ENCODE data around the gene ASAP3.

The ASAP3 gene

GRCh38 chr1:23431431-23431830, 52.5 kb downstream of the ASAP3 start:
- no peaks in the 10 kb centered on the region for H3K27me3 ChIP-seq (ENCODE audit: control insufficient read depth, insufficient read depth, low read length)
- H3K9ac ChIP-seq (ENCODE audit: low read length) = no peak overlapping the region
- H3K36me3 ChIP-seq (ENCODE audit: control insufficient read depth, insufficient read depth, low read length) = peaks cover 17% of the 10 kb centered on the region
- H3K4me1 ChIP-seq (ENCODE audit: control insufficient read depth, insufficient read depth, low read length) = no peaks in the 10 kb centered on the region
- H3K27ac ChIP-seq (ENCODE audit: low read depth, low read length) = no peak overlapping the region
- no peak overlapping the region for H3K4me3 ChIP-seq (ENCODE audit: low read length)

GRCh38 chr1:23430803-23431202, 53.2 kb downstream of the ASAP3 start:
- Histone ChIP-seq H3K27ac (ENCODE audit: low read depth, low read length) (no peak overlapping the region), H3K36me3 (ENCODE audit: control insufficient read depth, insufficient read depth, low read length) (peaks cover 17% of the 10 kb centered on the region), H3K4me1 (ENCODE audit: control insufficient read depth, insufficient read depth, low read length) (no peaks in the 10 kb centered on the region), H3K4me3 (ENCODE audit: low read length) (no peak overlapping the region), H3K9ac (ENCODE audit: low read length) (no peak overlapping the region), H3K27me3 (ENCODE audit: control insufficient read depth, insufficient read depth, low read length) (no peaks in the 10 kb centered on the region)

- Histone ChIP-seq H3K36me3 (ENCODE audit: control insufficient read depth, insufficient read depth, low read length) (peaks cover 8% of the 10 kb centered on the region), H3K4me3 (ENCODE audit: low read length) (no peak overlapping the region), H3K27me3 (ENCODE audit: control insufficient read depth, insufficient read depth, low read length) (no peaks in the 10 kb centered on the region), H3K9ac (ENCODE audit: low read length) (no peak overlapping the region), H3K27ac (ENCODE audit: low read depth, low read length) (no peak overlapping the region), H3K4me1 (ENCODE audit: control insufficient read depth, insufficient read depth, low read length) (peaks cover 3% of the 10 kb centered on the region)
Observed at GRCh38 chr1:23428136-23428905, 55.7 kb downstream of the ASAP3 start.

- peaks cover 8% of the 10 kb centered on the region for H3K36me3 ChIP-seq (ENCODE audit: control insufficient read depth, insufficient read depth, low read length)
- no peak overlapping the region for H3K9ac ChIP-seq (ENCODE audit: low read length)
- peaks cover 5% of the 10 kb centered on the region for H3K4me1 ChIP-seq (ENCODE audit: control insufficient read depth, insufficient read depth, low read length)
Observed at GRCh38 chr1:23427550-23427949, 56.4 kb downstream of the ASAP3 start.

GRCh38 chr1:23426828-23427227, 57.2 kb downstream of the ASAP3 start:
- H3K4me1 ChIP-seq (ENCODE audit: control insufficient read depth, insufficient read depth, low read length) = peaks cover 11% of the 10 kb centered on the region
- peaks cover 8% of the 10 kb centered on the region for H3K36me3 ChIP-seq (ENCODE audit: control insufficient read depth, insufficient read depth, low read length)
- H3K9ac ChIP-seq (ENCODE audit: low read length) = no peak overlapping the region
- no peak overlapping the region for H3K27ac ChIP-seq (ENCODE audit: low read depth, low read length)
- no peak overlapping the region for H3K4me3 ChIP-seq (ENCODE audit: low read length)
- no peaks in the 10 kb centered on the region for H3K27me3 ChIP-seq (ENCODE audit: control insufficient read depth, insufficient read depth, low read length)

More at GRCh38 chr1:23427550-23427949, 56.4 kb downstream of the ASAP3 start:
- Histone ChIP-seq H3K4me3 (ENCODE audit: low read length) (no peak overlapping the region), H3K27ac (ENCODE audit: low read depth, low read length) (no peak overlapping the region), H3K27me3 (ENCODE audit: control insufficient read depth, insufficient read depth, low read length) (no peaks in the 10 kb centered on the region)

GRCh38 chr1:23425193-23425494, 58.8 kb downstream of the ASAP3 start:
- peak overlapping the region; percentile 76 for H3K27ac ChIP-seq (ENCODE audit: low read depth, low read length)
- H3K9ac ChIP-seq (ENCODE audit: low read length) = no peak overlapping the region
- peak overlapping the region; percentile 11 for H3K4me3 ChIP-seq (ENCODE audit: low read length)
- peaks cover 13% of the 10 kb centered on the region for H3K4me1 ChIP-seq (ENCODE audit: control insufficient read depth, insufficient read depth, low read length)
- H3K27me3 ChIP-seq (ENCODE audit: control insufficient read depth, insufficient read depth, low read length) = no peaks in the 10 kb centered on the region
- no peaks in the 10 kb centered on the region for H3K36me3 ChIP-seq (ENCODE audit: control insufficient read depth, insufficient read depth, low read length)

- H3K9ac ChIP-seq (ENCODE audit: low read length) = peak within 1 kb of the TSS; percentile 19
- H3K4me1 ChIP-seq (ENCODE audit: control insufficient read depth, insufficient read depth, low read length) = peaks cover 13% of the 10 kb centered on the region
- H3K27me3 ChIP-seq (ENCODE audit: control insufficient read depth, insufficient read depth, low read length) = no peaks in the 10 kb centered on the region
Observed at GRCh38 chr1:23424293-23425192, 59.4 kb downstream of the ASAP3 start, which contains the start of gene TCEA3. TSS of gene TCEA3 (minus strand) at chr1:23424748. CDS start at chr1:23424633, 115 bp downstream.

GRCh38 chr1:23423415-23424292, 60.3 kb downstream of the ASAP3 start:
- H3K36me3 ChIP-seq (ENCODE audit: control insufficient read depth, insufficient read depth, low read length) = no peaks in the 10 kb centered on the region
- peaks cover 13% of the 10 kb centered on the region for H3K4me1 ChIP-seq (ENCODE audit: control insufficient read depth, insufficient read depth, low read length)
- peak overlapping the region; percentile 19 for H3K9ac ChIP-seq (ENCODE audit: low read length)
- peak overlapping the region; percentile 77 for H3K27ac ChIP-seq (ENCODE audit: low read depth, low read length)
- peak overlapping the region; percentile 75 for H3K4me3 ChIP-seq (ENCODE audit: low read length)
- no peaks in the 10 kb centered on the region for H3K27me3 ChIP-seq (ENCODE audit: control insufficient read depth, insufficient read depth, low read length)

More at GRCh38 chr1:23424293-23425192, 59.4 kb downstream of the ASAP3 start, which contains the start of gene TCEA3:
- Histone ChIP-seq H3K27ac (ENCODE audit: low read depth, low read length) (peak within 1 kb of the TSS; percentile 77), H3K4me3 (ENCODE audit: low read length) (peak within 1 kb of the TSS; percentile 75), H3K36me3 (ENCODE audit: control insufficient read depth, insufficient read depth, low read length) (no peaks in the 10 kb centered on the region)

GRCh38 chr1:23422941-23423340, 61.0 kb downstream of the ASAP3 start:
- peak overlapping the region; percentile 77 for H3K27ac ChIP-seq (ENCODE audit: low read depth, low read length)
- peak overlapping the region; percentile 12 for H3K9ac ChIP-seq (ENCODE audit: low read length)
- H3K4me1 ChIP-seq (ENCODE audit: control insufficient read depth, insufficient read depth, low read length) = peaks cover 13% of the 10 kb centered on the region
- H3K36me3 ChIP-seq (ENCODE audit: control insufficient read depth, insufficient read depth, low read length) = no peaks in the 10 kb centered on the region
- peak overlapping the region; percentile 57 for H3K4me3 ChIP-seq (ENCODE audit: low read length)
- H3K27me3 ChIP-seq (ENCODE audit: control insufficient read depth, insufficient read depth, low read length) = no peaks in the 10 kb centered on the region

GRCh38 chr1:23422241-23422877, 61.6 kb downstream of the ASAP3 start:
- H3K4me3 ChIP-seq (ENCODE audit: low read length) = peak overlapping the region; percentile 57
- peak overlapping the region; percentile 77 for H3K27ac ChIP-seq (ENCODE audit: low read depth, low read length)
- H3K36me3 ChIP-seq (ENCODE audit: control insufficient read depth, insufficient read depth, low read length) = peaks cover under 1% of the 10 kb centered on the region
- H3K9ac ChIP-seq (ENCODE audit: low read length) = peak overlapping the region; percentile 12
- H3K4me1 ChIP-seq (ENCODE audit: control insufficient read depth, insufficient read depth, low read length) = peaks cover 13% of the 10 kb centered on the region
- no peaks in the 10 kb centered on the region for H3K27me3 ChIP-seq (ENCODE audit: control insufficient read depth, insufficient read depth, low read length)

GRCh38 chr1:23421753-23422240, 62.2 kb downstream of the ASAP3 start:
- Histone ChIP-seq H3K4me3 (ENCODE audit: low read length) (peak overlapping the region; percentile 57), H3K27me3 (ENCODE audit: control insufficient read depth, insufficient read depth, low read length) (no peaks in the 10 kb centered on the region), H3K4me1 (ENCODE audit: control insufficient read depth, insufficient read depth, low read length) (peaks cover 13% of the 10 kb centered on the region), H3K36me3 (ENCODE audit: control insufficient read depth, insufficient read depth, low read length) (peaks cover 3% of the 10 kb centered on the region), H3K27ac (ENCODE audit: low read depth, low read length) (peak overlapping the region; percentile 77), H3K9ac (ENCODE audit: low read length) (no peak overlapping the region)
